Measurements from ENCODE around the gene DNAI4. TPM values are rescaled to one million over a fixed set of nuclear protein-coding genes. Genes with fewer than 3 reads are reported as not detected.

Gene DNAI4
- total and polyA plus RNA-seq, 2 of the 8 experiments (the other 6 are each of a cell fraction or from before 2014, with no cell fraction given), result 0.32 to 2.1 TPM

DNA sequence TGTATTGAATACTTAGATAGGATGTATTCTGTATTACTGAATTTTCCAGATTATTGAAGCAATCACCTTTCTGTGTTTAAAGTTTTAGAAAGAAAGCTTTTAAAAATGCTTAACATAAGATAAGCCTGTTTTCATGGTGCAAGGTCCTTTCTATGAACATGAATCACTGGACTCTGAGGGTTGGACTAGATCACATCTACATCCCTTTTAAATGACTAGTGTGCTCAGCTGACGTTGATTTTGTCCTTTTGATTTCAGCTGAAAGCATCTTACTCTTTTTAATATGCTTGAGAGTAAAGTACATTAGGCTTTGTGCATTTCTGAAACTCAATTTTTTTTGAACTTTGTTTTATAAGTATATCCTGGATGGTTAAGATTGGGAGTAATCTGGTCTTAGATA lies 16.3 kb upstream of the DNAI4 start (continued):
- TF ChIP-seq, protein P1, sequence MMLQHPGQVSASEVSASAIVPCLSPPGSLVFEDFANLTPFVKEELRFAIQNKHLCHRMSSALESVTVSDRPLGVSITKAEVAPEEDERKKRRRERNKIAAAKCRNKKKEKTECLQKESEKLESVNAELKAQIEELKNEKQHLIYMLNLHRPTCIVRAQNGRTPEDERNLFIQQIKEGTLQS (IDR thresholded peaks at IDR 0.05; ENCODE audit: insufficient read depth, low read depth, low read length), result no peak
- no peak for TF ChIP-seq RXRA (IDR thresholded peaks at IDR 0.05; ENCODE audit: insufficient read depth, low read depth, low read length)
- TF ChIP-seq JUN (IDR thresholded peaks at IDR 0.05; ENCODE audit: low read depth, low read length), result no peak

Data from H1 (cell line).